Right renal pelvis (tissue), 4 donors: Measurements from ENCODE around the gene SCP2D1. TPM values are rescaled to one million over a fixed set of nuclear protein-coding genes. Genes with fewer than 3 reads are reported as not detected.
"Not testable (repeated sequence)": the region's sequence is repeated elsewhere in the genome, so short reads cannot be mapped to it uniquely, and the experiment has no call there.

Experiments
- DNase-seq, 4 donors: peaks; one replicate each; pipeline ENCODE4 v3.0.0-alpha.2; 2013; ENCODE audit warnings: low read depth in 4 of 4, low spot score in 3 of 4, missing footprints in 1 of 4
- polyA plus RNA-seq, 4 donors: library from polyadenylated mRNA; unstranded; fragments of 120-200 nt; gene quantifications; one replicate each; pipeline ENCODE4 v1.2.1, GENCODE V29; 2013; ENCODE audit not compliant: insufficient read length in 4 of 4

SCP2D1 gene
- not detected for polyA plus RNA-seq

GRCh38 chr20:18813483-18813882 lies at the start of gene SCP2D1:
Gene SCP2D1, plus strand, starts transcription at chr20:18813783. Its CDS starts 33 bp downstream, at chr20:18813816.
- no peak for DNase-seq

GRCh38 chr20:18767676-18768075 lies 45.9 kb upstream of the SCP2D1 start:
- DNase-seq, result no peak

- no peak for DNase-seq
Measured at GRCh38 chr20:18773566-18773965, 40.0 kb upstream of the SCP2D1 start.

- DNase-seq, result no peak
Measured at GRCh38 chr20:18774207-18774606, 39.4 kb upstream of the SCP2D1 start.

GRCh38 chr20:18775633-18776032 lies 38.0 kb upstream of the SCP2D1 start:
- DNase-seq, result no peak

GRCh38 chr20:18778690-18779392 lies 34.7 kb upstream of the SCP2D1 start:
- peak in 2 of 4 donors; percentile 10 for DNase-seq

GRCh38 chr20:18780385-18781130 lies 33.0 kb upstream of the SCP2D1 start:
- no peak for DNase-seq

- DNase-seq, result no peak
Measured at GRCh38 chr20:18781509-18781908, 32.1 kb upstream of the SCP2D1 start.

- no peak for DNase-seq
Measured at GRCh38 chr20:18783385-18783959, 30.1 kb upstream of the SCP2D1 start.

GRCh38 chr20:18787046-18787445 lies 26.5 kb upstream of the SCP2D1 start:
- DNase-seq, result not testable (repeated sequence)

GRCh38 chr20:18788021-18788420 lies 25.6 kb upstream of the SCP2D1 start:
- no peak for DNase-seq

GRCh38 chr20:18790787-18791186 lies 22.8 kb upstream of the SCP2D1 start:
- DNase-seq, result no peak

- peak; percentile 87 to 88 (median 88) for DNase-seq
Measured at GRCh38 chr20:18793625-18794427, 19.8 kb upstream of the SCP2D1 start.

GRCh38 chr20:18794428-18794787 lies 19.2 kb upstream of the SCP2D1 start:
- no peak for DNase-seq

GRCh38 chr20:18795366-18795765 lies 18.2 kb upstream of the SCP2D1 start:
- no peak for DNase-seq

- no peak for DNase-seq
Measured at GRCh38 chr20:18796282-18796833, 17.2 kb upstream of the SCP2D1 start.

GRCh38 chr20:18801516-18801915 lies 12.1 kb upstream of the SCP2D1 start:
- DNase-seq, result no peak

- peak in 2 of 4 donors; percentile 2 to 10 for DNase-seq
Measured at GRCh38 chr20:18802012-18802634, 11.5 kb upstream of the SCP2D1 start.

- DNase-seq, result no peak
Measured at GRCh38 chr20:18805881-18806280, 7.7 kb upstream of the SCP2D1 start.

GRCh38 chr20:18808712-18809111 lies 4.9 kb upstream of the SCP2D1 start:
- DNase-seq, result no peak
